ENCODE data around the gene COP1. TPM values are rescaled to one million over a fixed set of nuclear protein-coding genes. Genes with fewer than 3 reads are reported as not detected.
A peak's percentile ranks its signal among the peaks of the same experiment; 100 is the strongest.
"Not testable (repeated sequence)": the region's sequence is repeated elsewhere in the genome, so short reads cannot be mapped to it uniquely, and the experiment has no call there.

Gene COP1
- total and polyA plus RNA-seq, 2 of the 13 experiments (the other 11 are each of a cell fraction or from before 2014, with no cell fraction given) = 20.5 to 51.3 TPM

GRCh38 chr1:176029609-176030008 is 177.5 kb downstream of the COP1 start:
- H2AFZ ChIP-seq (ENCODE audit: low read length) = no peak overlapping the region
- no peaks in the 10 kb centered on the region for H3K4me1 ChIP-seq (ENCODE audit: insufficient read depth, low read length)
- FAIRE-seq = no peak
- H3K9me3 ChIP-seq (ENCODE audit: low read length) = no peaks in the 10 kb centered on the region
- H3K36me3 ChIP-seq (replicated peaks in 1 of 2; ENCODE audit: control insufficient read depth in 1 of 2, insufficient read depth in 2 of 2, low read length in 2 of 2) = peaks cover 2 to 9% of the 10 kb centered on the region in 2 experiments; a peak in 2 of 5 replicates
- H3K79me2 ChIP-seq (ENCODE audit: insufficient read depth, low read length) = no peaks in the 10 kb centered on the region
- H3K9ac ChIP-seq (ENCODE audit: insufficient read depth, low read depth, low read length) = no peak overlapping the region
- H3K4me3 ChIP-seq (replicated peaks in 1 of 3; ENCODE audit: insufficient read depth in 1 of 3, low read depth in 2 of 3, low read length in 3 of 3) = no peak overlapping the region
- in situ Hi-C loops (cut with HindIII; ENCODE audit: extremely low pct_ligation_motif_present, low pct_unique_long_range_greater_than_20kb) (no loop called here), intact Hi-C loops (cut with micrococcal nuclease; ENCODE audit: unreplicated experiment) (no loop called here)
- ChIA-PET POLR2A (no interaction called here), CTCF (ENCODE audit: low intra/inter-chr PET ratio, low total read pairs) (no interaction called here)
- no peaks in the 10 kb centered on the region for H3K27me3 ChIP-seq (ENCODE audit: control insufficient read depth in 1 of 2, insufficient read depth in 2 of 2, low read length in 2 of 2)
- H3K4me2 ChIP-seq (ENCODE audit: low read depth, low read length) = no peak overlapping the region
- peak; percentile 46; the same call in 1 of the 2 replicates for TF ChIP-seq CEBPB (IDR thresholded peaks at IDR 0.05; ENCODE audit: borderline replicate concordance, low read depth, low read length)
- no peak for TF ChIP-seq KLF15 (CRISPR knock-in tag; IDR thresholded peaks at IDR 0.05; ENCODE audit: borderline replicate concordance)
- no peak for DNase-seq (ENCODE audit: low spot score)
- no peaks in the 10 kb centered on the region for H4K20me1 ChIP-seq (ENCODE audit: insufficient read depth, low read length)
- H3K27ac ChIP-seq (ENCODE audit: extremely low read length, insufficient read depth, low read length) = no peak overlapping the region
- 97% methylated on average over 2 of the region's 2 CpGs for WGBS (ENCODE audit: low lambda C conversion rate)
- no TSS peak for BruUV-seq (replicated peaks)
- ATAC-seq = no peak

- Histone ChIP-seq H3K4me1 (ENCODE audit: insufficient read depth, low read length) (no peaks in the 10 kb centered on the region), H3K4me2 (ENCODE audit: low read depth, low read length) (no peak overlapping the region), H3K36me3 (replicated peaks in 1 of 2; ENCODE audit: control insufficient read depth in 1 of 2, insufficient read depth in 2 of 2, low read length in 2 of 2) (peaks cover 2 to 9% of the 10 kb centered on the region in 2 experiments; a peak in 2 of 5 replicates), H3K9ac (ENCODE audit: insufficient read depth, low read depth, low read length) (no peak overlapping the region), H3K27me3 (ENCODE audit: control insufficient read depth in 1 of 2, insufficient read depth in 2 of 2, low read length in 2 of 2) (no peaks in the 10 kb centered on the region), H4K20me1 (ENCODE audit: insufficient read depth, low read length) (no peaks in the 10 kb centered on the region), H3K4me3 (replicated peaks in 1 of 3; ENCODE audit: insufficient read depth in 1 of 3, low read depth in 2 of 3, low read length in 3 of 3) (no peak overlapping the region), H2AFZ (ENCODE audit: low read length) (no peak overlapping the region), H3K79me2 (ENCODE audit: insufficient read depth, low read length) (no peaks in the 10 kb centered on the region), H3K27ac (ENCODE audit: extremely low read length, insufficient read depth, low read length) (no peak overlapping the region), H3K9me3 (ENCODE audit: low read length) (no peaks in the 10 kb centered on the region)
- TF ChIP-seq MAFK (conservative IDR thresholded peaks at IDR 0.05 in 1 of 2, IDR thresholded peaks at IDR 0.05 in 1 of 2; ENCODE audit: low read length in 2 of 2) = peak; percentile 79 to 85
- no peak for TF ChIP-seq ZNF512 (CRISPR knock-in tag; IDR thresholded peaks at IDR 0.05)
- TF ChIP-seq MAFF (IDR thresholded peaks at IDR 0.05; ENCODE audit: low read depth, low read length) = peak; percentile 78
- ChIA-PET CTCF (ENCODE audit: low intra/inter-chr PET ratio, low total read pairs) (no interaction called here), POLR2A (no interaction called here)
- DNase-seq (ENCODE audit: low spot score) (no peak), FAIRE-seq (no peak), ATAC-seq (no peak)
- no TSS peak for BruUV-seq (replicated peaks)
- in situ Hi-C loops (cut with HindIII; ENCODE audit: extremely low pct_ligation_motif_present, low pct_unique_long_range_greater_than_20kb) = no loop called here
- intact Hi-C loops (cut with micrococcal nuclease; ENCODE audit: unreplicated experiment) = no loop called here
These were observed 177.9 kb downstream of the COP1 start for GRCh38 chr1:176029155-176029554.

GRCh38 chr1:176027934-176028333 is 179.2 kb downstream of the COP1 start:
- H3K4me3 ChIP-seq (replicated peaks in 1 of 3; ENCODE audit: insufficient read depth in 1 of 3, low read depth in 2 of 3, low read length in 3 of 3); H2AFZ ChIP-seq (ENCODE audit: low read length); H3K79me2 ChIP-seq (ENCODE audit: insufficient read depth, low read length); DNase-seq (ENCODE audit: low spot score); H3K36me3 ChIP-seq (replicated peaks in 1 of 2; ENCODE audit: control insufficient read depth in 1 of 2, insufficient read depth in 2 of 2, low read length in 2 of 2); ATAC-seq; BruUV-seq (replicated peaks); POLR2A ChIA-PET; CTCF ChIA-PET (ENCODE audit: low intra/inter-chr PET ratio, low total read pairs); H3K9ac ChIP-seq (ENCODE audit: insufficient read depth, low read depth, low read length); H4K20me1 ChIP-seq (ENCODE audit: insufficient read depth, low read length); H3K27me3 ChIP-seq (ENCODE audit: control insufficient read depth in 1 of 2, insufficient read depth in 2 of 2, low read length in 2 of 2); H3K9me3 ChIP-seq (ENCODE audit: low read length); H3K4me2 ChIP-seq (ENCODE audit: low read depth, low read length); intact Hi-C loops (cut with micrococcal nuclease; ENCODE audit: unreplicated experiment); in situ Hi-C loops (cut with HindIII; ENCODE audit: extremely low pct_ligation_motif_present, low pct_unique_long_range_greater_than_20kb); H3K27ac ChIP-seq (ENCODE audit: extremely low read length, insufficient read depth, low read length); H3K4me1 ChIP-seq (ENCODE audit: insufficient read depth, low read length); FAIRE-seq: not testable (repeated sequence)
- 97% methylated on average over 4 of the region's 4 CpGs for WGBS (ENCODE audit: low lambda C conversion rate)

All from HepG2 (cell line).